ENCODE results near the gene C16orf78. TPM values are rescaled to one million over a fixed set of nuclear protein-coding genes. Genes with fewer than 3 reads are reported as not detected.

C16orf78 gene, protein sequence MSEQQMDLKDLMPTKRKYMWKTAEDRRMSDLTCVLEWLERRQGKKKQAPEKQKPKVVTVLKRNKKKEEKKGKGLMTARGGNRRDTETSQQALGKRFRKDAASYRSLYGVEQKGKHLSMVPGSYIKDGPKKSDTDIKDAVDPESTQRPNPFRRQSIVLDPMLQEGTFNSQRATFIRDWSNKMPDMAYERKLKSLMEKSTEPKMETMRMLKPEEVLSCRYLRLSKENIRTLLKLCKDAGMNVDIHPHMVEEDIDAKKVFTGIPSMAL
- not detected in 2 replicates for total RNA-seq

GRCh38 chr16:49373504-49373903 lies at the start of gene C16orf78:
Gene C16orf78, plus strand, starts transcription at chr16:49373804. Its CDS starts 136 bp downstream, at chr16:49373940.

Other genes starting within 250 kb of the C16orf78 start
- gene CBLN1, start 92.0 kb upstream of the C16orf78 start, total RNA-seq = not detected in 2 replicates